ENCODE measurements around the gene IFT25. TPM values are rescaled to one million over a fixed set of nuclear protein-coding genes. Genes with fewer than 3 reads are reported as not detected.

Gene IFT25
- total and polyA plus RNA-seq, 2 of the 13 experiments (the other 11 are each of a cell fraction or from before 2014, with no cell fraction given): 19.7 to 48.0 TPM

- POLR2A ChIA-PET: interaction anchor here (1.0 to 2.6 kb wide), 12 partner anchors 10 to 59 kb away, joined by 4 to 46 read pairs (median 8); partner anchors contain the start of genes DIO1 and YIPF1
- intact Hi-C loops (cut with micrococcal nuclease; ENCODE audit: unreplicated experiment): loop anchor here (5.0 kb wide), 1 partner anchor 52 kb away; the partner anchor contains the start of gene DIO1
- in situ Hi-C loops (cut with HindIII; ENCODE audit: extremely low pct_ligation_motif_present, low pct_unique_long_range_greater_than_20kb): loop anchor here (5.0 kb wide), 1 partner anchor 52 kb away; the partner anchor contains the start of gene DIO1
- CTCF ChIA-PET (ENCODE audit: low intra/inter-chr PET ratio, low total read pairs): interaction anchor here (0.5 kb wide), 1 partner anchor 66 kb away, joined by 3 read pairs; no protein-coding TSS in a partner anchor
- peaks cover 48% of the 10 kb centered on the region for H3K79me2 ChIP-seq (ENCODE audit: insufficient read depth, low read length)
- 0 out of 2 replicates have a peak, but pooled peaks cover 4% of the 10 kb centered on the region for H4K20me1 ChIP-seq (ENCODE audit: insufficient read depth, low read length)
- peak overlapping the region; percentile 78 for H3K9ac ChIP-seq (ENCODE audit: insufficient read depth, low read depth, low read length)
- BruUV-seq (replicated peaks): TSS peak; percentile 68
- peaks cover 59% of the 10 kb centered on the region for H3K4me1 ChIP-seq (ENCODE audit: insufficient read depth, low read length)
- DNase-seq (ENCODE audit: low spot score) (no peak), FAIRE-seq (no peak), ATAC-seq (peak; percentile 2; the same call in 1 of the 3 replicates)
- H3K4me3 ChIP-seq (replicated peaks in 1 of 3; ENCODE audit: insufficient read depth in 1 of 3, low read depth in 2 of 3, low read length in 3 of 3): peak overlapping the region; percentile 84 to 99 (median 98)
- no peak overlapping the region for H2AFZ ChIP-seq (ENCODE audit: low read length)
- H3K4me2 ChIP-seq (ENCODE audit: low read depth, low read length): peak overlapping the region; percentile 83
- WGBS (ENCODE audit: low lambda C conversion rate): 61% methylated on average over 19 of the region's 20 CpGs
- no peaks in the 10 kb centered on the region; a peak in 1 of 5 replicates for H3K27me3 ChIP-seq (ENCODE audit: control insufficient read depth in 1 of 2, insufficient read depth in 2 of 2, low read length in 2 of 2)
- peak overlapping the region; percentile 68 for H3K27ac ChIP-seq (ENCODE audit: extremely low read length, insufficient read depth, low read length)
- peaks cover 0 to 5% of the 10 kb centered on the region in 2 experiments; a peak in 2 of 5 replicates for H3K36me3 ChIP-seq (replicated peaks in 1 of 2; ENCODE audit: control insufficient read depth in 1 of 2, insufficient read depth in 2 of 2, low read length in 2 of 2)
- no peaks in the 10 kb centered on the region for H3K9me3 ChIP-seq (ENCODE audit: low read length)
- TF ChIP-seq ZSCAN31 (CRISPR knock-in tag; IDR thresholded peaks at IDR 0.05; ENCODE audit: low read depth) (peak; percentile 17; the same call in 1 of the 2 replicates), MAZ (IDR thresholded peaks at IDR 0.05; ENCODE audit: borderline replicate concordance, low read depth, low read length) (no peak), MAZ (CRISPR knock-in tag; IDR thresholded peaks at IDR 0.05; ENCODE audit: low read depth) (0 out of 2 replicates have a peak, but pooled peaks have one; percentile 17), ZNF546 (CRISPR knock-in tag; conservative IDR thresholded peaks at IDR 0.05) (no peak), TRIM24 (CRISPR knock-in tag; IDR thresholded peaks at IDR 0.05) (no peak), HNRNPLL (IDR thresholded peaks at IDR 0.05; ENCODE audit: low read depth, low read length, poor library complexity, severe bottlenecking) (no peak), KIAA2018 (CRISPR knock-in tag; IDR thresholded peaks at IDR 0.05; ENCODE audit: borderline replicate concordance) (no peak), ZBTB38 (CRISPR knock-in tag; IDR thresholded peaks at IDR 0.05) (0 out of 2 replicates have a peak, but pooled peaks have one; percentile 24), HOXA9 (CRISPR knock-in tag; IDR thresholded peaks at IDR 0.05; ENCODE audit: borderline replicate concordance) (no peak), ZBTB14 (CRISPR knock-in tag; IDR thresholded peaks at IDR 0.05) (no peak), ZNF83 (CRISPR knock-in tag; IDR thresholded peaks at IDR 0.05; ENCODE audit: borderline replicate concordance) (no peak), SNAI1 (CRISPR knock-in tag; IDR thresholded peaks at IDR 0.05; ENCODE audit: borderline replicate concordance) (no peak), ZNF558 (CRISPR knock-in tag; IDR thresholded peaks at IDR 0.05; ENCODE audit: borderline replicate concordance) (no peak), ZNF629 (CRISPR knock-in tag; conservative IDR thresholded peaks at IDR 0.05) (no peak)
Observed at GRCh38 chr1:53944469-53945182, 873 bp downstream of the IFT25 start.

All from HepG2 (cell line).